Mesodermal cell (in vitro differentiated cells): Measurements from ENCODE around the gene PTGES3L.

Source experiments
- H3K27ac ChIP-seq: 2 replicates; pipeline ENCODE4 v1.7.0; 2013; ENCODE audit warnings: mild to moderate bottlenecking, low read depth, low read length, moderate library complexity; ENCODE audit not compliant: severe bottlenecking
- H3K36me3 ChIP-seq: 2 replicates; pipeline ENCODE4 v1.7.1; 2013; ENCODE audit warnings: mild to moderate bottlenecking, low read length, moderate library complexity; ENCODE audit not compliant: control insufficient read depth, insufficient read depth
- H3K4me1 ChIP-seq: one replicate; pipeline ENCODE4 v1.7.1; 2013; ENCODE audit warnings: mild to moderate bottlenecking, low read length; ENCODE audit not compliant: insufficient read depth, control insufficient read depth, poor library complexity, severe bottlenecking
- H3K4me3 ChIP-seq: 2 replicates; pipeline ENCODE4 v1.7.0; 2013; ENCODE audit warnings: low read length, control low read depth, mild to moderate bottlenecking; ENCODE audit not compliant: insufficient read depth, poor library complexity, severe bottlenecking; ENCODE audit errors: extremely low read depth
- H3K9me3 ChIP-seq: 2 replicates; pipeline ENCODE4 v1.7.1; 2013; ENCODE audit warnings: mild to moderate bottlenecking, low read length, moderate library complexity; ENCODE audit not compliant: control insufficient read depth
- WGBS, 2 experiments: methylation state at CpG; one replicate each; pipeline ENCODE4 v1.1.5; 2013; ENCODE audit warnings: missing lambda C conversion rate in 2 of 2; ENCODE audit not compliant: insufficient coverage in 2 of 2; 5-methylcytosine and 5-hydroxymethylcytosine counted together

Gene PTGES3L

GRCh38 chr17:43020789-43021740 is 41.2 kb upstream of the PTGES3L start:
- Histone ChIP-seq H3K4me1 (peaks cover 32% of the 10 kb centered on the region), H3K27ac (peak overlapping the region; percentile 91), H3K4me3 (peak overlapping the region; percentile 98), H3K9me3 (no peaks in the 10 kb centered on the region), H3K36me3 (peaks cover 40% of the 10 kb centered on the region)
- 3 to 12% methylated on average over 8 to 10 of the region's 40 CpGs for WGBS, 2 experiments

- peak overlapping the region; percentile 98 for H3K4me3 ChIP-seq
- peak overlapping the region; percentile 64 for H3K27ac ChIP-seq
- peaks cover 50% of the 10 kb centered on the region for H3K36me3 ChIP-seq
- H3K4me1 ChIP-seq: peaks cover 42% of the 10 kb centered on the region
- no peaks in the 10 kb centered on the region for H3K9me3 ChIP-seq
- WGBS, 2 experiments: 80 to 92% methylated on average over 1 to 2 of the region's 6 CpGs
Measured at GRCh38 chr17:43020030-43020621, 40.2 kb upstream of the PTGES3L start.

- Histone ChIP-seq H3K27ac (peak overlapping the region; percentile 64), H3K4me1 (peaks cover 49% of the 10 kb centered on the region), H3K4me3 (peak overlapping the region; percentile 98), H3K36me3 (peaks cover 57% of the 10 kb centered on the region), H3K9me3 (no peaks in the 10 kb centered on the region)
- WGBS, 2 experiments: 90% methylated on average over 2 to 5 of the region's 7 CpGs
Measured at GRCh38 chr17:43019418-43019817, 39.5 kb upstream of the PTGES3L start.

GRCh38 chr17:43018932-43019331 is 39.1 kb upstream of the PTGES3L start:
- Histone ChIP-seq H3K27ac (no peak overlapping the region), H3K4me3 (peak overlapping the region; percentile 98), H3K36me3 (peaks cover 58% of the 10 kb centered on the region), H3K9me3 (no peaks in the 10 kb centered on the region), H3K4me1 (peaks cover 51% of the 10 kb centered on the region)
- 100% methylated on average over 2 of the region's 4 CpGs for WGBS, 2 experiments

GRCh38 chr17:43018008-43018853 is 38.4 kb upstream of the PTGES3L start:
- WGBS, 2 experiments: 83 to 87% methylated on average over 15 to 16 of the region's 19 CpGs
- Histone ChIP-seq H3K36me3 (peaks cover 58% of the 10 kb centered on the region), H3K4me1 (peaks cover 51% of the 10 kb centered on the region), H3K27ac (peak overlapping the region; percentile 62), H3K9me3 (no peaks in the 10 kb centered on the region), H3K4me3 (no peak overlapping the region)

GRCh38 chr17:43016216-43016615 is 36.3 kb upstream of the PTGES3L start:
- Histone ChIP-seq H3K27ac (no peak overlapping the region), H3K4me3 (no peak overlapping the region), H3K9me3 (no peaks in the 10 kb centered on the region), H3K36me3 (peaks cover 58% of the 10 kb centered on the region), H3K4me1 (peaks cover 51% of the 10 kb centered on the region)
- 97 to 99% methylated on average over 6 of the region's 7 CpGs for WGBS, 2 experiments

- peaks cover 52% of the 10 kb centered on the region for H3K4me1 ChIP-seq
- no peaks in the 10 kb centered on the region for H3K9me3 ChIP-seq
- H3K36me3 ChIP-seq: peaks cover 57% of the 10 kb centered on the region
- no peak overlapping the region for H3K27ac ChIP-seq
- WGBS, 2 experiments: 57 to 79% methylated on average over 7 to 8 of the region's 9 CpGs
- H3K4me3 ChIP-seq: no peak overlapping the region
Measured at GRCh38 chr17:43015579-43015978, 35.7 kb upstream of the PTGES3L start.

GRCh38 chr17:43014649-43015542 is 35.0 kb upstream of the PTGES3L start:
- Histone ChIP-seq H3K36me3 (peaks cover 53% of the 10 kb centered on the region), H3K4me1 (peaks cover 49% of the 10 kb centered on the region), H3K9me3 (no peaks in the 10 kb centered on the region), H3K4me3 (no peak overlapping the region), H3K27ac (peak overlapping the region; percentile 64)
- WGBS, 2 experiments: 85 to 96% methylated on average over 2 to 3 of the region's 8 CpGs

GRCh38 chr17:43014020-43014648 is 34.3 kb upstream of the PTGES3L start:
- WGBS, 2 experiments: 88 to 95% methylated on average over 4 to 10 of the region's 12 CpGs

More at GRCh38 chr17:43014020-43014648, 34.3 kb upstream of the PTGES3L start:
- Histone ChIP-seq H3K27ac (peak overlapping the region; percentile 64), H3K36me3 (peaks cover 48% of the 10 kb centered on the region), H3K4me3 (no peak overlapping the region), H3K4me1 (peaks cover 41% of the 10 kb centered on the region), H3K9me3 (no peaks in the 10 kb centered on the region)
